T-helper 1 cell treated with Interleukin-12 subunit alpha and Interleukin-12 subunit beta and Interleukin-4 antibody, amounts not matched to agents 30 μg/mL and 1 μg/mL, for 36 hours (primary cell): ENCODE measurements around the gene PCNX2.
A peak's percentile ranks its signal among the peaks of the same experiment; 100 is the strongest.

Source experiments
- H3K27ac Mint-ChIP-seq: one replicate; pipeline ENCODE4 v1.8.0; 2021; ENCODE audit warnings: mild to moderate bottlenecking, mixed read lengths
- H3K27me3 Mint-ChIP-seq: one replicate; pipeline ENCODE4 v1.8.0; 2021; ENCODE audit warnings: low read depth, mixed read lengths
- H3K36me3 Mint-ChIP-seq: one replicate; pipeline ENCODE4 v1.8.0; 2021; ENCODE audit warnings: low read depth, mixed read lengths
- H3K4me1 Mint-ChIP-seq: one replicate; pipeline ENCODE4 v1.8.0; 2021; ENCODE audit warnings: low read depth, mixed read lengths
- H3K4me3 Mint-ChIP-seq: one replicate; pipeline ENCODE4 v1.8.0; 2021; ENCODE audit warnings: mild to moderate bottlenecking, moderate library complexity, mixed read lengths
- H3K9me3 Mint-ChIP-seq: one replicate; pipeline ENCODE4 v1.8.0; 2021; ENCODE audit warnings: mixed read lengths

Gene PCNX2

GRCh38 chr1:233240829-233241682, 54.5 kb downstream of the PCNX2 start:
- H3K4me3 Mint-ChIP-seq: no peak overlapping the region
- H3K36me3 Mint-ChIP-seq: peaks cover 11% of the 10 kb centered on the region
- no peak overlapping the region for H3K27ac Mint-ChIP-seq
- H3K27me3 Mint-ChIP-seq: no peaks in the 10 kb centered on the region
- peaks cover 7% of the 10 kb centered on the region for H3K4me1 Mint-ChIP-seq
- H3K9me3 Mint-ChIP-seq: no peaks in the 10 kb centered on the region

GRCh38 chr1:233240371-233240770, 55.2 kb downstream of the PCNX2 start:
- Mint-ChIP-seq H3K4me3 (no peak overlapping the region), H3K4me1 (peaks cover 5% of the 10 kb centered on the region), H3K36me3 (peaks cover 13% of the 10 kb centered on the region), H3K27me3 (no peaks in the 10 kb centered on the region), H3K9me3 (no peaks in the 10 kb centered on the region), H3K27ac (no peak overlapping the region)

GRCh38 chr1:233238884-233239431, 56.6 kb downstream of the PCNX2 start:
- Mint-ChIP-seq H3K27me3 (no peaks in the 10 kb centered on the region), H3K4me3 (no peak overlapping the region), H3K4me1 (peaks cover 2% of the 10 kb centered on the region), H3K27ac (no peak overlapping the region), H3K9me3 (no peaks in the 10 kb centered on the region), H3K36me3 (peaks cover 14% of the 10 kb centered on the region)

- no peak overlapping the region for H3K27ac Mint-ChIP-seq
- no peaks in the 10 kb centered on the region for H3K27me3 Mint-ChIP-seq
- H3K36me3 Mint-ChIP-seq: peaks cover 22% of the 10 kb centered on the region
- no peaks in the 10 kb centered on the region for H3K9me3 Mint-ChIP-seq
- peaks cover 2% of the 10 kb centered on the region for H3K4me1 Mint-ChIP-seq
- H3K4me3 Mint-ChIP-seq: no peak overlapping the region
Measured at GRCh38 chr1:233237647-233238046, 57.9 kb downstream of the PCNX2 start.

GRCh38 chr1:233233508-233234040, 62.0 kb downstream of the PCNX2 start:
- Mint-ChIP-seq H3K27ac (no peak overlapping the region), H3K4me1 (peaks cover 8% of the 10 kb centered on the region), H3K36me3 (peaks cover 24% of the 10 kb centered on the region)

GRCh38 chr1:233230011-233230410, 65.5 kb downstream of the PCNX2 start:
- Mint-ChIP-seq H3K27me3 (no peaks in the 10 kb centered on the region), H3K4me1 (peaks cover 14% of the 10 kb centered on the region), H3K4me3 (no peak overlapping the region), H3K27ac (no peak overlapping the region), H3K36me3 (peaks cover 22% of the 10 kb centered on the region), H3K9me3 (no peaks in the 10 kb centered on the region)

More at GRCh38 chr1:233233508-233234040, 62.0 kb downstream of the PCNX2 start:
- no peaks in the 10 kb centered on the region for H3K27me3 Mint-ChIP-seq
- H3K9me3 Mint-ChIP-seq: no peaks in the 10 kb centered on the region
- no peak overlapping the region for H3K4me3 Mint-ChIP-seq

- Mint-ChIP-seq H3K9me3 (no peaks in the 10 kb centered on the region), H3K36me3 (peaks cover 16% of the 10 kb centered on the region), H3K4me3 (no peak overlapping the region), H3K27ac (no peak overlapping the region), H3K27me3 (no peaks in the 10 kb centered on the region), H3K4me1 (peaks cover 14% of the 10 kb centered on the region)
Measured at GRCh38 chr1:233229288-233229687, 66.2 kb downstream of the PCNX2 start.

GRCh38 chr1:233227930-233228465, 67.5 kb downstream of the PCNX2 start:
- H3K4me3 Mint-ChIP-seq: no peak overlapping the region
- H3K27ac Mint-ChIP-seq: no peak overlapping the region
- no peaks in the 10 kb centered on the region for H3K9me3 Mint-ChIP-seq
- H3K4me1 Mint-ChIP-seq: peaks cover 14% of the 10 kb centered on the region
- H3K36me3 Mint-ChIP-seq: peaks cover 9% of the 10 kb centered on the region
- H3K27me3 Mint-ChIP-seq: no peaks in the 10 kb centered on the region

- Mint-ChIP-seq H3K27ac (no peak overlapping the region), H3K36me3 (peaks cover 18% of the 10 kb centered on the region), H3K27me3 (no peaks in the 10 kb centered on the region), H3K4me1 (peaks cover 15% of the 10 kb centered on the region), H3K4me3 (no peak overlapping the region), H3K9me3 (no peaks in the 10 kb centered on the region)
Measured at GRCh38 chr1:233224311-233224710, 71.2 kb downstream of the PCNX2 start.

GRCh38 chr1:233217832-233218231, 77.7 kb downstream of the PCNX2 start:
- Mint-ChIP-seq H3K9me3 (no peaks in the 10 kb centered on the region), H3K27me3 (no peaks in the 10 kb centered on the region), H3K4me1 (peaks cover 4% of the 10 kb centered on the region), H3K36me3 (peaks cover 22% of the 10 kb centered on the region), H3K4me3 (no peak overlapping the region), H3K27ac (peak overlapping the region; percentile 1)

GRCh38 chr1:233216009-233216408, 79.5 kb downstream of the PCNX2 start:
- no peak overlapping the region for H3K4me3 Mint-ChIP-seq
- H3K9me3 Mint-ChIP-seq: no peaks in the 10 kb centered on the region
- peaks cover 27% of the 10 kb centered on the region for H3K36me3 Mint-ChIP-seq
- no peak overlapping the region for H3K27ac Mint-ChIP-seq
- no peaks in the 10 kb centered on the region for H3K27me3 Mint-ChIP-seq
- peaks cover 4% of the 10 kb centered on the region for H3K4me1 Mint-ChIP-seq

GRCh38 chr1:233215135-233215760, 80.3 kb downstream of the PCNX2 start:
- H3K36me3 Mint-ChIP-seq: peaks cover 25% of the 10 kb centered on the region
- H3K27me3 Mint-ChIP-seq: no peaks in the 10 kb centered on the region
- H3K27ac Mint-ChIP-seq: no peak overlapping the region
- peaks cover 4% of the 10 kb centered on the region for H3K4me1 Mint-ChIP-seq
- H3K9me3 Mint-ChIP-seq: no peaks in the 10 kb centered on the region
- H3K4me3 Mint-ChIP-seq: no peak overlapping the region

GRCh38 chr1:233211595-233211994, 83.9 kb downstream of the PCNX2 start:
- Mint-ChIP-seq H3K36me3 (peaks cover 16% of the 10 kb centered on the region), H3K4me1 (no peaks in the 10 kb centered on the region), H3K27ac (no peak overlapping the region), H3K9me3 (no peaks in the 10 kb centered on the region), H3K27me3 (no peaks in the 10 kb centered on the region), H3K4me3 (no peak overlapping the region)

GRCh38 chr1:233211106-233211505, 84.4 kb downstream of the PCNX2 start:
- Mint-ChIP-seq H3K27ac (no peak overlapping the region), H3K4me3 (no peak overlapping the region), H3K9me3 (no peaks in the 10 kb centered on the region), H3K36me3 (peaks cover 19% of the 10 kb centered on the region), H3K4me1 (no peaks in the 10 kb centered on the region), H3K27me3 (no peaks in the 10 kb centered on the region)
